ENCODE results near the gene PRR23E. TPM values are rescaled to one million over a fixed set of nuclear protein-coding genes. Genes with fewer than 3 reads are reported as not detected.

The PRR23E gene
- total and polyA plus RNA-seq, 2 donors from 2014 or later: not detected

DNA sequence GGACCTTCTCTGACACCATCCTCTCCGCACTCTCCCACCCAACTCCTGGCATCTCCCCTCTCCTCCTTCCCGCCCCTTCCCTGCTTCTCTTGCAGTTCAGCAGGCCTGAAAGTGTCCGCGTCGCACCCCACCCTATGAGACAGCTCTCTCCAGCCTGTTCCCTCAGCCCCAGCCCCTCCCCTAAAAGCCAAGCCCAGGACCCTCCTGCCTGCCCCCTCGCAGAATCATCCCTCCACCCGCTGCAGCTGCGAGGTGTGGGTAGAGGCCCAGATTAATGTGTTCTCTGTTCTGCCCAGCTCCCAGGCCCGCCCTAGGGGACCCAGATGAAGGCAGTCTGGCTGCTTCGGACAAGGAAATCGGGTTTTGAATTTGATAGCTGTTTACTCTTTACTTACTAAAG lies 410 bp downstream of the PRR23E start:
- no peaks in the 10 kb centered on the region for H3K4me1 ChIP-seq (ENCODE audit: control insufficient read depth in 2 of 3, insufficient read depth in 2 of 3, low read depth in 1 of 3, low read length in 3 of 3)
- H3K9ac ChIP-seq (ENCODE audit: low read length in 3 of 3): no peak overlapping the region
- peaks cover 0 to 6% (median 0%) of the 10 kb centered on the region in 3 donors for H3K9me3 ChIP-seq (ENCODE audit: control insufficient read depth in 2 of 3, insufficient read depth in 1 of 3, low read length in 3 of 3)
- no peak overlapping the region for H3K27ac ChIP-seq (ENCODE audit: low read depth in 2 of 2, low read length in 2 of 2)
- no peak for TF ChIP-seq CTCF (IDR thresholded peaks at IDR 0.05; ENCODE audit: borderline replicate concordance, extremely low read depth, insufficient read depth)
- intact Hi-C loops (cut with DNase I): no loop called here
- H3K27me3 ChIP-seq (ENCODE audit: control insufficient read depth, insufficient read depth, low read length): no peaks in the 10 kb centered on the region
- DNase-seq: no peak
- FAIRE-seq: no peak
- no peaks in the 10 kb centered on the region for H3K36me3 ChIP-seq (ENCODE audit: control insufficient read depth in 2 of 3, insufficient read depth in 3 of 3, low read length in 3 of 3)
- no peak overlapping the region for H3K4me3 ChIP-seq (ENCODE audit: low read length in 3 of 3)

- FAIRE-seq (no peak), DNase-seq (no peak)
- H3K9ac ChIP-seq (ENCODE audit: low read length in 3 of 3): no peak overlapping the region
These were observed 844 bp downstream of the PRR23E start for GRCh38 chr3:127193775-127194174.

DNA sequence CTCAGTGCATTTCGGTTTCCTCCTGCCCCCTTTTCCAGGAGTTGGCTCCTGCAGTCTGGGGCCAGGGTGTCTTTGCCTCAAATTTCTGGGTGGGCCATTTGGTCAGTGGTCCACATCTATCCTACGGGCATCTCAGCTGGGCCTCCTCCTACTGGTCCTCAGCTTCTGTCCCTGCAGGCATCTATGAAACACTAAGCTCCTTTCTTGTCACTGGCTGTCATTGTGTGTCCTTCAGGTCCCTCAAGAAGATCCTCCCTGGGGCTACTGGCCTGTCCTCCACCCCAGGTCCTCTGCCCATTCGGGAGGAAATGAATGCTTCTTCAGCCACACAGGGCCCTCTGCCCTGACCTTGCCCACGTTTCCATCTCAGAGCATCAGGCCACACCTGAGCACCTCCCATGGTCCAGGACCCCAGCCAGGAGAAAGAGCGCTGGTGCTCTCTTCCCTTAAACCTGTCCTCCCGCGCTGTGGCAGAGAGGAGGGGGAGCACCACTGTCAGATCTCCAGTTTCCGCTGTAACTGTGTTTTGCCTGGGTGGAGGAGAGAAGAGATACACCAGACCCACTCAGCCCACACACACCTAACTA lies 1.8 kb downstream of the PRR23E start:
- Histone ChIP-seq H3K27ac (ENCODE audit: low read depth in 2 of 2, low read length in 2 of 2) (no peak overlapping the region), H3K9ac (ENCODE audit: low read length in 3 of 3) (no peak overlapping the region), H3K4me1 (ENCODE audit: control insufficient read depth in 2 of 3, insufficient read depth in 2 of 3, low read depth in 1 of 3, low read length in 3 of 3) (no peaks in the 10 kb centered on the region), H3K27me3 (ENCODE audit: control insufficient read depth, insufficient read depth, low read length) (no peaks in the 10 kb centered on the region), H3K36me3 (ENCODE audit: control insufficient read depth in 2 of 3, insufficient read depth in 3 of 3, low read length in 3 of 3) (no peaks in the 10 kb centered on the region), H3K9me3 (ENCODE audit: control insufficient read depth in 2 of 3, insufficient read depth in 1 of 3, low read length in 3 of 3) (peaks cover 0 to 6% (median 0%) of the 10 kb centered on the region in 3 donors), H3K4me3 (ENCODE audit: low read length in 3 of 3) (no peak overlapping the region)
- FAIRE-seq: no peak
- intact Hi-C loops (cut with DNase I): no loop called here
- no peak for TF ChIP-seq CTCF (IDR thresholded peaks at IDR 0.05; ENCODE audit: borderline replicate concordance, extremely low read depth, insufficient read depth)
- DNase-seq: no peak

More at GRCh38 chr3:127193775-127194174, 844 bp downstream of the PRR23E start:
- intact Hi-C loops (cut with DNase I): no loop called here
- TF ChIP-seq CTCF (IDR thresholded peaks at IDR 0.05; ENCODE audit: borderline replicate concordance, extremely low read depth, insufficient read depth): no peak
- peaks cover 0 to 6% (median 0%) of the 10 kb centered on the region in 3 donors for H3K9me3 ChIP-seq (ENCODE audit: control insufficient read depth in 2 of 3, insufficient read depth in 1 of 3, low read length in 3 of 3)
- no peak overlapping the region for H3K4me3 ChIP-seq (ENCODE audit: low read length in 3 of 3)
- no peak overlapping the region for H3K27ac ChIP-seq (ENCODE audit: low read depth in 2 of 2, low read length in 2 of 2)
- H3K36me3 ChIP-seq (ENCODE audit: control insufficient read depth in 2 of 3, insufficient read depth in 3 of 3, low read length in 3 of 3): no peaks in the 10 kb centered on the region
- H3K27me3 ChIP-seq (ENCODE audit: control insufficient read depth, insufficient read depth, low read length): no peaks in the 10 kb centered on the region
- H3K4me1 ChIP-seq (ENCODE audit: control insufficient read depth in 2 of 3, insufficient read depth in 2 of 3, low read depth in 1 of 3, low read length in 3 of 3): no peaks in the 10 kb centered on the region

DNA sequence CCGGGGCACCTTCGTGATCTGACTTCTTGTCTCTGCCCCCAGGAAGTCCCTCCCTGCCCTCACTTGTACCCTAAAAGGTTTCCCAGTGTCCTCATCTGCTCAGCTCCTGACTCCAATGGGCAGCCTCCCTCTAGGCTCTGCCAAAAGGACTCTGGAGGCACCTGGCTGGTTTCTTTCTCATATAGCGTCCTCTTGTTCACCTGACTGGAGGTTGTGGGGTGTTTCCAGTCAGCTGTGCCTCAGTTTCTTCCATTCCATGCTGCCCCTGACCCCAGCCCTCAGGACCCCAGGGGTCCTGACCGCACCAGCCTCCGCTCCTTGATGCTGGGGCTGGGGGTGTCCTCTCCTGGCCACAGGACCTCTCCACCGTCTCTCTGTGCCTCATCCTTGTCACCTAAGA lies 2.5 kb downstream of the PRR23E start:
- H3K9me3 ChIP-seq (ENCODE audit: control insufficient read depth in 2 of 3, insufficient read depth in 1 of 3, low read length in 3 of 3): peaks cover 0 to 6% (median 0%) of the 10 kb centered on the region in 3 donors
- TF ChIP-seq CTCF (IDR thresholded peaks at IDR 0.05; ENCODE audit: borderline replicate concordance, extremely low read depth, insufficient read depth): no peak
- FAIRE-seq (no peak), DNase-seq (no peak)
- no peaks in the 10 kb centered on the region for H3K36me3 ChIP-seq (ENCODE audit: control insufficient read depth in 2 of 3, insufficient read depth in 3 of 3, low read length in 3 of 3)
- H3K27ac ChIP-seq (ENCODE audit: low read depth in 2 of 2, low read length in 2 of 2): no peak overlapping the region
- H3K27me3 ChIP-seq (ENCODE audit: control insufficient read depth, insufficient read depth, low read length): no peaks in the 10 kb centered on the region
- no peaks in the 10 kb centered on the region for H3K4me1 ChIP-seq (ENCODE audit: control insufficient read depth in 2 of 3, insufficient read depth in 2 of 3, low read depth in 1 of 3, low read length in 3 of 3)
- H3K9ac ChIP-seq (ENCODE audit: low read length in 3 of 3): no peak overlapping the region
- intact Hi-C loops (cut with DNase I): no loop called here
- H3K4me3 ChIP-seq (ENCODE audit: low read length in 3 of 3): no peak overlapping the region
